GM23338 (cell line): ENCODE measurements around the gene SLC17A7. TPM values are rescaled to one million over a fixed set of nuclear protein-coding genes. Genes with fewer than 3 reads are reported as not detected.

Experiments used
- ATAC-seq: fragments of 200-7000 bp; cut with Tn5 transposase; 3 replicates; pipeline ENCODE4 v1.9.1; 2020
- DNase-seq: peaks from one replicate; pipeline ENCODE4 v3.0.0-alpha.2; 2015; ENCODE audit warnings: low spot score
- H2AFZ ChIP-seq: fragments of 200-600 bp; sonication (generic); 2 replicates; pipeline ENCODE4 v1.8.0; 2016; ENCODE audit warnings: antibody characterized with exemption, mild to moderate bottlenecking, moderate library complexity
- H3F3A ChIP-seq: fragments of 200-600 bp; sonication (generic); replicated peaks from 2 replicates; pipeline ENCODE4 v1.8.0; 2017; ENCODE audit warnings: antibody characterized with exemption, mixed run types, low read depth
- H3K27ac ChIP-seq: fragments of 200-600 bp; sonication (generic); 2 replicates; pipeline ENCODE4 v1.6.1; 2016; ENCODE audit warnings: low read depth
- H3K27me3 ChIP-seq: fragments of 200-600 bp; sonication (generic); 2 replicates; pipeline ENCODE4 v1.8.0; 2016; ENCODE audit warnings: mild to moderate bottlenecking, mixed run types, moderate library complexity; ENCODE audit not compliant: insufficient read depth
- H3K36me3 ChIP-seq: fragments of 200-600 bp; sonication (generic); 2 replicates; pipeline ENCODE4 v1.8.0; 2016; ENCODE audit warnings: mild to moderate bottlenecking; ENCODE audit not compliant: insufficient read depth
- H3K4me1 ChIP-seq: fragments of 200-600 bp; sonication (generic); 2 replicates; pipeline ENCODE4 v1.8.0; 2016; ENCODE audit warnings: mild to moderate bottlenecking, moderate library complexity; ENCODE audit not compliant: insufficient read depth
- H3K4me2 ChIP-seq: fragments of 200-600 bp; sonication (generic); 2 replicates; pipeline ENCODE4 v1.7.1; 2017; ENCODE audit warnings: mixed run types
- H3K4me3 ChIP-seq: fragments of 200-600 bp; sonication (generic); 2 replicates; pipeline ENCODE4 v1.6.1; 2016; ENCODE audit warnings: mixed run types
- H3K79me2 ChIP-seq: fragments of 200-600 bp; sonication (generic); replicated peaks from 2 replicates; pipeline ENCODE4 v1.8.0; 2017; ENCODE audit warnings: mild to moderate bottlenecking; ENCODE audit not compliant: insufficient read depth
- H3K9me2 ChIP-seq: fragments of 200-600 bp; sonication (generic); 2 replicates; pipeline ENCODE4 v1.8.0; 2017; ENCODE audit not compliant: insufficient read depth
- H4K20me1 ChIP-seq: fragments of 200-600 bp; sonication (generic); replicated peaks from 2 replicates; pipeline ENCODE4 v1.8.0; 2017; ENCODE audit warnings: mild to moderate bottlenecking; ENCODE audit not compliant: insufficient read depth
- H3K27ac Mint-ChIP-seq: 2 replicates; pipeline ENCODE4 v1.8.0; 2020; ENCODE audit warnings: inconsistent platforms, mild to moderate bottlenecking, moderate library complexity, mixed read lengths
- H3K27me3 Mint-ChIP-seq: 3 replicates; pipeline ENCODE4 v1.8.0; 2022; ENCODE audit warnings: low read depth, mild to moderate bottlenecking, moderate library complexity, mixed read lengths, inconsistent platforms; ENCODE audit not compliant: insufficient read depth, poor library complexity
- H3K36me3 Mint-ChIP-seq: 3 replicates; pipeline ENCODE4 v1.8.0; 2021; ENCODE audit warnings: low read depth, mild to moderate bottlenecking, inconsistent platforms, moderate library complexity, mixed read lengths
- H3K4me1 Mint-ChIP-seq: 3 replicates; pipeline ENCODE4 v1.8.0; 2020; ENCODE audit warnings: mild to moderate bottlenecking, inconsistent platforms, mixed read lengths
- H3K4me3 Mint-ChIP-seq: 3 replicates; pipeline ENCODE4 v1.8.0; 2021; ENCODE audit warnings: moderate library complexity, mild to moderate bottlenecking, inconsistent platforms, mixed read lengths
- H3K9me3 Mint-ChIP-seq: 3 replicates; pipeline ENCODE4 v1.8.0; 2020; ENCODE audit warnings: moderate library complexity, mild to moderate bottlenecking, inconsistent platforms, mixed read lengths
- CREB1 ChIP-seq: fragments of 250-450 bp; sonication (Bioruptor Pico); IDR thresholded peaks from 2 replicates; pipeline ENCODE4 v1.5.0; 2020; ENCODE audit warnings: low read depth, mild to moderate bottlenecking, moderate library complexity
- CTCF ChIP-seq, 2 experiments: fragments of 200-600 bp in 1 of 2; sonication (generic) in 1 of 2; conservative IDR thresholded peaks; 2 replicates each; pipeline versions ENCODE4 v1.5.1 to v1.6.1; 2016 to 2017; ENCODE audit warnings: antibody characterized with exemption in 2 of 2, low read depth in 2 of 2, mild to moderate bottlenecking in 2 of 2, moderate library complexity in 1 of 2
- EZH2 ChIP-seq: fragments of 200-600 bp; sonication (generic); IDR thresholded peaks from one replicate; pipeline ENCODE4 v1.8.0; 2017; ENCODE audit warnings: antibody characterized with exemption, mild to moderate bottlenecking, low read depth; ENCODE audit not compliant: unreplicated experiment
- JUNB ChIP-seq: IDR thresholded peaks from one replicate; pipeline ENCODE4 v1.6.1; 2016; ENCODE audit warnings: antibody characterized with exemption; ENCODE audit not compliant: unreplicated experiment
- NANOG ChIP-seq: IDR thresholded peaks from 2 replicates; pipeline ENCODE4 v1.6.1; 2016; ENCODE audit warnings: antibody characterized with exemption, borderline replicate concordance
- POLR2AphosphoS5 ChIP-seq: IDR thresholded peaks from 2 replicates; pipeline ENCODE4 v1.6.1; 2016; ENCODE audit warnings: antibody characterized with exemption, low read depth
- REST ChIP-seq: IDR thresholded peaks from one replicate; pipeline ENCODE4 v1.6.1; 2018; ENCODE audit warnings: antibody characterized with exemption; ENCODE audit not compliant: unreplicated experiment
- STAT1 ChIP-seq: IDR thresholded peaks from one replicate; pipeline ENCODE4 v1.6.1; 2016; ENCODE audit warnings: antibody characterized with exemption; ENCODE audit not compliant: unreplicated experiment
- ZNF114 ChIP-seq: fragments of 250-450 bp; sonication (Bioruptor Pico); IDR thresholded peaks from 2 replicates; pipeline ENCODE4 v1.5.0; 2020; ENCODE audit warnings: mild to moderate bottlenecking, moderate library complexity
- ZNF331 ChIP-seq: fragments of 250-450 bp; sonication (Bioruptor Pico); IDR thresholded peaks from 2 replicates; pipeline ENCODE4 v1.5.0; 2020; ENCODE audit warnings: low read depth, mild to moderate bottlenecking, moderate library complexity
- ZNF462 ChIP-seq: fragments of 250-450 bp; sonication (Bioruptor Pico); IDR thresholded peaks from 2 replicates; pipeline ENCODE4 v1.5.0; 2020; ENCODE audit warnings: mild to moderate bottlenecking, moderate library complexity
- polyA plus RNA-seq: library from polyadenylated mRNA; unstranded; fragments of >200 nt; fragmentation: Nextera tagmentation; extraction: Ambion mirVana; gene quantifications from 2 replicates; pipeline ENCODE4 v1.2.1, GENCODE V29; 2016
- total RNA-seq: library from RNA; depleted of rRNA; stranded (reverse); fragments of >200 nt; shearing (Covaris generic); gene quantifications from 2 replicates; pipeline ENCODE4 v1.2.3, GENCODE V29; 2014
- TF ChIP-seq, protein P1 (sequence below): IDR thresholded peaks from 2 replicates; pipeline ENCODE4 v1.6.1; 2016; ENCODE audit warnings: antibody characterized with exemption

SLC17A7 gene
- total and polyA plus RNA-seq, 2 experiments from 2014 or later: 0.90 to 1.5 TPM

DNA sequence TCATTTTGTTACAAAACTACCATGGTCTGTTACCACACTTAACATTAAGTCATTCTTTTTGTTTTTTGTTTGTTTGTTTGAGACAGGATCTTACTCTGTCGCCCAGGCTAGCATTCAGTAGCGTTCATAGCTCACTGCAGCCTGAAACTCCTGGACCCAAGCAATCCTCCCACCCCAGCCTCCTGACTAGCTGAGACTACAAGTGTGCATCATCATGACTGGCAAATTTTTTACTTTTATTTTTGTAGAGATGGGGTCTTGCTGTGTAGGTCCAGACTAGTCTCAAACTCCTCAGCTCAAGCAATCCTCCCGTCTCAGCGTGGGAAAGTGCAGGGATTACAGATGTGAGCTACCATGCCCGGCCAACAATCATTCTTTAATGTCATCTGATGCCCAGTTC is 15.0 kb upstream of the SLC17A7 start:
- H3K4me1 Mint-ChIP-seq: no peaks in the 10 kb centered on the region
- no peak overlapping the region for H3K4me3 Mint-ChIP-seq
- TF ChIP-seq POLR2AphosphoS5 (no peak), CTCF (conservative IDR thresholded peaks at IDR 0.05; ENCODE audit: low read depth in 2 of 2) (no peak), ZNF114 (CRISPR knock-in tag) (no peak), ZNF462 (CRISPR knock-in tag) (no peak), STAT1 (no peak), CREB1 (no peak), JUNB (no peak), EZH2 (no peak), NANOG (no peak), ZNF331 (no peak), REST (no peak)
- TF ChIP-seq, protein P1, sequence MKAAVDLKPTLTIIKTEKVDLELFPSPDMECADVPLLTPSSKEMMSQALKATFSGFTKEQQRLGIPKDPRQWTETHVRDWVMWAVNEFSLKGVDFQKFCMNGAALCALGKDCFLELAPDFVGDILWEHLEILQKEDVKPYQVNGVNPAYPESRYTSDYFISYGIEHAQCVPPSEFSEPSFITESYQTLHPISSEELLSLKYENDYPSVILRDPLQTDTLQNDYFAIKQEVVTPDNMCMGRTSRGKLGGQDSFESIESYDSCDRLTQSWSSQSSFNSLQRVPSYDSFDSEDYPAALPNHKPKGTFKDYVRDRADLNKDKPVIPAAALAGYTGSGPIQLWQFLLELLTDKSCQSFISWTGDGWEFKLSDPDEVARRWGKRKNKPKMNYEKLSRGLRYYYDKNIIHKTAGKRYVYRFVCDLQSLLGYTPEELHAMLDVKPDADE: no peak
- Histone ChIP-seq H3K4me2 (no peak overlapping the region), H2AFZ (no peak overlapping the region), H3F3A (0 out of 2 replicates have a peak, but pooled peaks cover 4% of the 10 kb centered on the region), H3K36me3 (no peaks in the 10 kb centered on the region), H3K27ac (no peak overlapping the region), H3K9me2 (no peaks in the 10 kb centered on the region), H3K4me1 (peaks cover 4% of the 10 kb centered on the region; the same call in 1 of the 2 replicates), H4K20me1 (no peaks in the 10 kb centered on the region), H3K79me2 (peaks cover 19% of the 10 kb centered on the region), H3K4me3 (no peak overlapping the region), H3K27me3 (no peaks in the 10 kb centered on the region)
- peaks cover 35% of the 10 kb centered on the region for H3K36me3 Mint-ChIP-seq
- peaks cover 9% of the 10 kb centered on the region; the same call in 2 of the 3 replicates for H3K9me3 Mint-ChIP-seq
- H3K27me3 Mint-ChIP-seq: peaks cover 14% of the 10 kb centered on the region
- DNase-seq (no peak), ATAC-seq (no peak)
- H3K27ac Mint-ChIP-seq: no peak overlapping the region
